Medulla oblongata (tissue), 1 donor: ENCODE measurements around the gene URGCP.
"Not testable (repeated sequence)": the region's sequence is repeated elsewhere in the genome, so short reads cannot be mapped to it uniquely, and the experiment has no call there.

ENCODE experiments used
- DNase-seq: peaks from one replicate; pipeline ENCODE4 v3.0.0-alpha.2; 2015; ENCODE audit errors: extremely low spot score

URGCP gene

DNA sequence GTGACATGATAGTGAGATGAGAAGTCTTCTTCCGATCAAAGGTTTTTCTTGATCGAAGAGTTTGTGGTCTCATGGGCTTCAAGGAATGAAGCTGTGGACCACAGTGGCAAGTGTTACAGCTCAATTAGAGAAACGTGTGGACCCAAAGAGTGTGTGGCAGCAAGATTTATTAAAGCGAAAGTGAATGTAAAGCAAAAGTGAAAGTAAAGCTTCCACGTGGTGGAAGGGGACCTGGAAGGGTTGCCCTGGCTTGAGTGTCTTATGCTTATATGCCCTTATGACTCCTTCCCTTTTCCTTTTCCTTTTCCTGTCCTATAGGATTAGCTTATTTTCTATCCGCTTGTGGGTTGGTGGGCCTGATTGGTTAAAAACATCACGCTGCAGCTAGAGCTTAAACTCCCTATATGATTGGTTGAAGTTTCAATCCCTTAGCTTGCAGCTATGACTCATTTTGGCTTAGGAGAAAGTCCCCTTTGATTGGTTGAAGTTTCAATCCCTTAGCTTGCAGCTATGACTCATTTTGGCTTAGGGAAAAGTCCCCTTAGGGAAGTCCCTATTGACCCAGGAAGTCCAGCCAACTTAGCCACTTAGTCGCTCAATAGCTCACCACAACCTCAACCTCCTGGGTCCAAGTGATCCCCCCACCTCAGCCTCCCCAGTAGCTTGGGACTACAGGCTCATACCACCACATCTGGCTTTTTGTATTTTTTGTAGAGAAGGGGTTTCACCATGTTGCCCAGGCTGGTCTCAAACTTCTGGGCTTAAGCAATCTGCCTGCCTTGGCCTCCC is 71.7 kb downstream of the URGCP start:
- peak; percentile 13 for DNase-seq

DNA sequence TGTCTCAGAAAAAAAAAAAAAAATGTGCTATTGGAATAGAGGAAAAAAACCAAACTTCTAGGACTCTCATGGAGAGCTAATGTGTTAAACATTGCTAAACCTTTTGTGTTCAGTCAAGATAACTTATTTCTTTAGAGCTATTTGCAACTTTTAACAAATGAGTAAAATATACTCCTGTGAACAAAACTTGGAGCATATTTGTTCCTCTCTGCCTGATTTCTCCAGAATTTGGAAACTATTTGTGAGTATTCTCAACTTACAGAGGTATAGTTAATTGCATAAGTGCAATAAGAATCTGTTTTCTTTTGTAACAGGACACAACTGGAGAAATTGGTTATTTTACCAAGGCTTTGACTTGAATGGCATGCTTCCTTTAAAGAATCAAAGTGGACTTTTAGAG is 75.5 kb downstream of the URGCP start:
- not testable (repeated sequence) for DNase-seq
